SK-N-SH (cell line): ENCODE measurements around the gene CACNA1D.

Source experiments
- ELF1 ChIP-seq: IDR thresholded peaks from 2 replicates; pipeline ENCODE4 v1.4.0; 2012
- POLR2AphosphoS5 ChIP-seq: IDR thresholded peaks from 2 replicates; pipeline ENCODE4 v1.6.1; 2012; ENCODE audit warnings: low read depth, low read length
- RAD21 ChIP-seq: IDR thresholded peaks from 2 replicates; pipeline ENCODE4 v1.6.1; 2012; ENCODE audit warnings: mild to moderate bottlenecking, low read length
- SIN3A ChIP-seq: IDR thresholded peaks from 2 replicates; pipeline ENCODE4 v1.6.1; 2012; ENCODE audit warnings: low read depth, mild to moderate bottlenecking, low read length, moderate library complexity, borderline replicate concordance
- SMC3 ChIP-seq: IDR thresholded peaks from 2 replicates; pipeline ENCODE4 v1.6.1; 2012; ENCODE audit warnings: low read depth, low read length, improper control_type of control experiment
- TAF1 ChIP-seq: IDR thresholded peaks from 2 replicates; pipeline ENCODE4 v1.6.1; 2012; ENCODE audit warnings: low read depth, mild to moderate bottlenecking, low read length, moderate library complexity, borderline replicate concordance
- TEAD4 ChIP-seq: IDR thresholded peaks from 2 replicates; pipeline ENCODE4 v1.4.0; 2012; ENCODE audit warnings: mild to moderate bottlenecking, borderline replicate concordance; ENCODE audit not compliant: insufficient read depth
- TF ChIP-seq, protein P1 (sequence below): fragments of 200-600 bp; sonication (generic); IDR thresholded peaks from 2 replicates; pipeline ENCODE4 v1.6.1; 2017; ENCODE audit warnings: antibody characterized with exemption, mild to moderate bottlenecking, moderate library complexity
- TF ChIP-seq, protein P2 (sequence below): IDR thresholded peaks from 2 replicates; pipeline ENCODE4 v1.6.1; 2012; ENCODE audit warnings: mild to moderate bottlenecking, low read depth, low read length, moderate library complexity
- TF ChIP-seq, protein P3 (sequence below): IDR thresholded peaks from 2 replicates; pipeline ENCODE4; 2012
- TF ChIP-seq, protein P4 (sequence below): IDR thresholded peaks from 2 replicates; pipeline ENCODE4 v1.4.0; 2012; ENCODE audit warnings: low read depth, borderline replicate concordance

DNA sequence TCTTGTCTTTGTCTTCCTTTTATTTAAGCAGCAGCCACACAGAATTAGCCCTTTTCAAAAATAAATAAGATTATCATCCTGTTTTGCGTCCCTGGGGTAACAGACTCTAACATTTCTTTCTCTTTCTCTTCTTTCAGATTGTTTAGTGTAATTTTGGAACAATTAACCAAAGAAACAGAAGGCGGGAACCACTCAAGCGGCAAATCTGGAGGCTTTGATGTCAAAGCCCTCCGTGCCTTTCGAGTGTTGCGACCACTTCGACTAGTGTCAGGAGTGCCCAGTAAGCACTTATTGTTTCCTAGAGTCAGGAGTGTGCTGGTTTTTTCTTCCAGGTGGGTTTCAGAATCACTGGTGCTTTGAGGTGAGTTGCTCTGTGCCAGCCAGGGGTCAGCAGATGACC, 165.6 kb downstream of the CACNA1D start:
- TF ChIP-seq, protein P1, sequence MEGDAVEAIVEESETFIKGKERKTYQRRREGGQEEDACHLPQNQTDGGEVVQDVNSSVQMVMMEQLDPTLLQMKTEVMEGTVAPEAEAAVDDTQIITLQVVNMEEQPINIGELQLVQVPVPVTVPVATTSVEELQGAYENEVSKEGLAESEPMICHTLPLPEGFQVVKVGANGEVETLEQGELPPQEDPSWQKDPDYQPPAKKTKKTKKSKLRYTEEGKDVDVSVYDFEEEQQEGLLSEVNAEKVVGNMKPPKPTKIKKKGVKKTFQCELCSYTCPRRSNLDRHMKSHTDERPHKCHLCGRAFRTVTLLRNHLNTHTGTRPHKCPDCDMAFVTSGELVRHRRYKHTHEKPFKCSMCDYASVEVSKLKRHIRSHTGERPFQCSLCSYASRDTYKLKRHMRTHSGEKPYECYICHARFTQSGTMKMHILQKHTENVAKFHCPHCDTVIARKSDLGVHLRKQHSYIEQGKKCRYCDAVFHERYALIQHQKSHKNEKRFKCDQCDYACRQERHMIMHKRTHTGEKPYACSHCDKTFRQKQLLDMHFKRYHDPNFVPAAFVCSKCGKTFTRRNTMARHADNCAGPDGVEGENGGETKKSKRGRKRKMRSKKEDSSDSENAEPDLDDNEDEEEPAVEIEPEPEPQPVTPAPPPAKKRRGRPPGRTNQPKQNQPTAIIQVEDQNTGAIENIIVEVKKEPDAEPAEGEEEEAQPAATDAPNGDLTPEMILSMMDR = no peak
- no peak for TF ChIP-seq RAD21
- TF ChIP-seq, protein P2, sequence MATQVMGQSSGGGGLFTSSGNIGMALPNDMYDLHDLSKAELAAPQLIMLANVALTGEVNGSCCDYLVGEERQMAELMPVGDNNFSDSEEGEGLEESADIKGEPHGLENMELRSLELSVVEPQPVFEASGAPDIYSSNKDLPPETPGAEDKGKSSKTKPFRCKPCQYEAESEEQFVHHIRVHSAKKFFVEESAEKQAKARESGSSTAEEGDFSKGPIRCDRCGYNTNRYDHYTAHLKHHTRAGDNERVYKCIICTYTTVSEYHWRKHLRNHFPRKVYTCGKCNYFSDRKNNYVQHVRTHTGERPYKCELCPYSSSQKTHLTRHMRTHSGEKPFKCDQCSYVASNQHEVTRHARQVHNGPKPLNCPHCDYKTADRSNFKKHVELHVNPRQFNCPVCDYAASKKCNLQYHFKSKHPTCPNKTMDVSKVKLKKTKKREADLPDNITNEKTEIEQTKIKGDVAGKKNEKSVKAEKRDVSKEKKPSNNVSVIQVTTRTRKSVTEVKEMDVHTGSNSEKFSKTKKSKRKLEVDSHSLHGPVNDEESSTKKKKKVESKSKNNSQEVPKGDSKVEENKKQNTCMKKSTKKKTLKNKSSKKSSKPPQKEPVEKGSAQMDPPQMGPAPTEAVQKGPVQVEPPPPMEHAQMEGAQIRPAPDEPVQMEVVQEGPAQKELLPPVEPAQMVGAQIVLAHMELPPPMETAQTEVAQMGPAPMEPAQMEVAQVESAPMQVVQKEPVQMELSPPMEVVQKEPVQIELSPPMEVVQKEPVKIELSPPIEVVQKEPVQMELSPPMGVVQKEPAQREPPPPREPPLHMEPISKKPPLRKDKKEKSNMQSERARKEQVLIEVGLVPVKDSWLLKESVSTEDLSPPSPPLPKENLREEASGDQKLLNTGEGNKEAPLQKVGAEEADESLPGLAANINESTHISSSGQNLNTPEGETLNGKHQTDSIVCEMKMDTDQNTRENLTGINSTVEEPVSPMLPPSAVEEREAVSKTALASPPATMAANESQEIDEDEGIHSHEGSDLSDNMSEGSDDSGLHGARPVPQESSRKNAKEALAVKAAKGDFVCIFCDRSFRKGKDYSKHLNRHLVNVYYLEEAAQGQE = no peak
- TF ChIP-seq SMC3 = no peak
- TF ChIP-seq POLR2AphosphoS5 = no peak
- TF ChIP-seq SIN3A = no peak
- TF ChIP-seq, protein P3, sequence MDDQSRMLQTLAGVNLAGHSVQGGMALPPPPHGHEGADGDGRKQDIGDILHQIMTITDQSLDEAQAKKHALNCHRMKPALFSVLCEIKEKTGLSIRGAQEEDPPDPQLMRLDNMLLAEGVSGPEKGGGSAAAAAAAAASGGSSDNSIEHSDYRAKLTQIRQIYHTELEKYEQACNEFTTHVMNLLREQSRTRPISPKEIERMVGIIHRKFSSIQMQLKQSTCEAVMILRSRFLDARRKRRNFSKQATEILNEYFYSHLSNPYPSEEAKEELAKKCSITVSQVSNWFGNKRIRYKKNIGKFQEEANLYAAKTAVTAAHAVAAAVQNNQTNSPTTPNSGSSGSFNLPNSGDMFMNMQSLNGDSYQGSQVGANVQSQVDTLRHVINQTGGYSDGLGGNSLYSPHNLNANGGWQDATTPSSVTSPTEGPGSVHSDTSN = no peak
- TF ChIP-seq TAF1 = no peak
- no peak for TF ChIP-seq TEAD4
- no peak for TF ChIP-seq ELF1
- TF ChIP-seq, protein P4, sequence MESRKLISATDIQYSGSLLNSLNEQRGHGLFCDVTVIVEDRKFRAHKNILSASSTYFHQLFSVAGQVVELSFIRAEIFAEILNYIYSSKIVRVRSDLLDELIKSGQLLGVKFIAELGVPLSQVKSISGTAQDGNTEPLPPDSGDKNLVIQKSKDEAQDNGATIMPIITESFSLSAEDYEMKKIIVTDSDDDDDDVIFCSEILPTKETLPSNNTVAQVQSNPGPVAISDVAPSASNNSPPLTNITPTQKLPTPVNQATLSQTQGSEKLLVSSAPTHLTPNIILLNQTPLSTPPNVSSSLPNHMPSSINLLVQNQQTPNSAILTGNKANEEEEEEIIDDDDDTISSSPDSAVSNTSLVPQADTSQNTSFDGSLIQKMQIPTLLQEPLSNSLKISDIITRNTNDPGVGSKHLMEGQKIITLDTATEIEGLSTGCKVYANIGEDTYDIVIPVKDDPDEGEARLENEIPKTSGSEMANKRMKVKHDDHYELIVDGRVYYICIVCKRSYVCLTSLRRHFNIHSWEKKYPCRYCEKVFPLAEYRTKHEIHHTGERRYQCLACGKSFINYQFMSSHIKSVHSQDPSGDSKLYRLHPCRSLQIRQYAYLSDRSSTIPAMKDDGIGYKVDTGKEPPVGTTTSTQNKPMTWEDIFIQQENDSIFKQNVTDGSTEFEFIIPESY = no peak
